Adrenal gland (tissue), 12 donors: Measurements from ENCODE around the gene CISH. TPM values are rescaled to one million over a fixed set of nuclear protein-coding genes. Genes with fewer than 3 reads are reported as not detected.

ENCODE experiments used
- DNase-seq, 7 donors: peaks; one replicate each; pipeline ENCODE4 v3.0.0-alpha.2; 2019 to 2020
- H3K27ac ChIP-seq, 5 donors: fragments of 200-600 bp; sonication (generic) in 4 of 5; 1 replicate in 3 of 5; 2 replicates in 2 of 5; pipeline versions ENCODE4 v1.5.1 to v1.8.0; 2016 to 2020; ENCODE audit warnings: mild to moderate bottlenecking in 1 of 5
- H3K27me3 ChIP-seq: fragments of 200-600 bp; 2 replicates; pipeline ENCODE4 v1.8.0; 2021
- H3K36me3 ChIP-seq, 2 donors: fragments of 200-600 bp; replicated peaks in 1 of 2; 1 replicate in 1 of 2; 2 replicates in 1 of 2; pipeline versions ENCODE4 v1.5.1 to v1.8.0; 2018 to 2022
- H3K4me1 ChIP-seq, 2 donors: fragments of 200-600 bp; replicated peaks in 1 of 2; 1 replicate in 1 of 2; 2 replicates in 1 of 2; pipeline versions ENCODE4 v1.5.1 to v1.8.0; 2018 to 2021
- H3K4me3 ChIP-seq, 4 donors: fragments of 200-600 bp; sonication (generic) in 3 of 4; one replicate each; pipeline ENCODE4 v1.5.1; 2016 to 2018
- H3K9me3 ChIP-seq, 3 donors: fragments of 200-600 bp; sonication (generic) in 1 of 3; replicated peaks in 1 of 3; 1 replicate in 2 of 3; 2 replicates in 1 of 3; pipeline versions ENCODE4 v1.5.1 to v1.8.0; 2016 to 2021
- POLR2A ChIP-seq, 2 donors: fragments of 450-650 bp; IDR thresholded peaks; one replicate each; pipeline ENCODE4 v1.6.1; 2017; ENCODE audit warnings: antibody characterized with exemption in 2 of 2, mild to moderate bottlenecking in 2 of 2, moderate library complexity in 1 of 2
- WGBS, 4 donors: extraction: QIAGEN DNeasy Blood & Tissue Kit in 2 of 4; methylation state at CpG; one replicate each; pipeline versions ENCODE4 v1.1.5 to v1.1.7; 2013 to 2017; 5-methylcytosine and 5-hydroxymethylcytosine counted together
- intact Hi-C, 2 donors: fragments of 100-400 bp; cut with DNase I; formaldehyde crosslinking; loops; one replicate each; pipeline versions ENCODE4 v1.14.1 to v1.15.0; 2022 to 2023
- polyA plus RNA-seq, 3 donors: library from polyadenylated mRNA; stranded (reverse); fragments of 200-250 nt in 2 of 3; fragments of 350-450 nt in 1 of 3; fragmentation: Illumina TruSeq in 1 of 3; extraction: RNeasy Lipid Tissue Mini Kit (QIAGEN cat#74804) in 1 of 3; gene quantifications; one replicate each; pipeline ENCODE4 v1.2.3, GENCODE V29; 2013 to 2014
- total RNA-seq, 9 donors: library from RNA; depleted of rRNA in 4 of 9; stranded (reverse); fragments of >200 nt in 4 of 9; fragments of 120-200 nt in 1 of 9; fragmentation: NEBNext Ultra II Directional in 1 of 9; extraction: Animal tissue kit (Norgen Biotek cat#: 25700) in 1 of 9; gene quantifications; one replicate each; pipeline versions ENCODE4 v1.1.0 to v1.2.4, GENCODE V29; 2013 to 2023
- TF ChIP-seq, protein P1 (sequence below), 6 experiments: fragments of 450-650 bp in 4 of 6; fragments of 200-600 bp in 2 of 6; sonication (generic) in 1 of 6; IDR thresholded peaks; 1 replicate in 5 of 6; 2 replicates in 1 of 6; pipeline versions ENCODE4 v1.5.1 to v1.8.0; 2016 to 2021; ENCODE audit warnings: antibody characterized with exemption in 6 of 6, mild to moderate bottlenecking in 2 of 6, moderate library complexity in 1 of 6
- donor health status: healthy with polysubstance abuse.
- donor health status: Bipolar disorder and iron deficiency.
- donor health status: DM: yes; HTN: yes; CAD: no.
- donor health status: DM: no; HTN: no; CAD: no.
- donor health status: DM: no; HTN: no; CAD: no.
- donor health status: DM: yes; HTN: yes; CAD: no.

CISH gene
- total and polyA plus RNA-seq, 12 donors = 1.8 to 12.6 (median 5.1) TPM

DNA sequence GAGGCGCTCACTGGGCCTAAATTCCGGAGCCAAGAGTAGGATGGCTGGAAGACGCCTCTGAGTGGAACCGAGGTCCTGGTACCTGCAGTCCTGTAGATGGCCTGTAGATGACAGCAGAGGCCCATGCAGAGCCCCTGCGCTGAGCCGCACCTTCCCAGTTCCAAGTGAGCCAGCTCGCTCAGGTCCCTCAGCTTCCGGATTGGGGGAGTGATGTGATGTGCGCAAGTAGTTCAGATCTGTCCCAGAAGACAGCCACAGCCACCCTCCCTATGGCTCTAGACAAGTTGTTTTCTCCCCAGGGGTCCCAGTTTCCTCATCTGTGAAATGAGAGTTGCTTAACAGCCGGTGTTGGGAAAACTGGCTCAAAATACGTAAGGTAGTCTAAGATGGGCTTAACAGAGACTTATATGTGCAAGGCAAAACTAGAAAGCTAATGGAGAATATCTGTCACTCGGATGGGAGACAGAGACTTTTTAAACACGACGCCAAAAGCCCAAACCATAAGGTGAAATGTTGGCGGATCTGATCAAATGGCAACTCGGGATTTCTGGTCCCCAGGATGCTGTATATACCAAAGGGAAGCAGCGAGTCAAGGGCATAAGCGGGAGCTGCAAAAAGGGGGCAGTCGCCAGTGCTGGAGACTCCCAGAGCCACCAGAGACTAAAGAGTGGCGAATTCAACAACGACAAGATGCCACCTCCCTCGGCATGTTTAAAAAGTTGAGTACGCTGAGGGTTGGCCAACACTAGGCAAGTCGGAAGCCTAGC lies 4.6 kb upstream of the CISH start:
- 0 to 2% (median 1%) methylated on average over 18 to 24 of the region's 24 CpGs for WGBS, 4 donors
- peaks cover 21 to 49% of the 10 kb centered on the region in 2 donors for H3K4me1 ChIP-seq
- peak; percentile 84 to 95 (median 90) for DNase-seq
- H3K9me3 ChIP-seq = no peaks in the 10 kb centered on the region
- no peak for TF ChIP-seq POLR2A (IDR thresholded peaks at IDR 0.05)
- TF ChIP-seq, protein P1, sequence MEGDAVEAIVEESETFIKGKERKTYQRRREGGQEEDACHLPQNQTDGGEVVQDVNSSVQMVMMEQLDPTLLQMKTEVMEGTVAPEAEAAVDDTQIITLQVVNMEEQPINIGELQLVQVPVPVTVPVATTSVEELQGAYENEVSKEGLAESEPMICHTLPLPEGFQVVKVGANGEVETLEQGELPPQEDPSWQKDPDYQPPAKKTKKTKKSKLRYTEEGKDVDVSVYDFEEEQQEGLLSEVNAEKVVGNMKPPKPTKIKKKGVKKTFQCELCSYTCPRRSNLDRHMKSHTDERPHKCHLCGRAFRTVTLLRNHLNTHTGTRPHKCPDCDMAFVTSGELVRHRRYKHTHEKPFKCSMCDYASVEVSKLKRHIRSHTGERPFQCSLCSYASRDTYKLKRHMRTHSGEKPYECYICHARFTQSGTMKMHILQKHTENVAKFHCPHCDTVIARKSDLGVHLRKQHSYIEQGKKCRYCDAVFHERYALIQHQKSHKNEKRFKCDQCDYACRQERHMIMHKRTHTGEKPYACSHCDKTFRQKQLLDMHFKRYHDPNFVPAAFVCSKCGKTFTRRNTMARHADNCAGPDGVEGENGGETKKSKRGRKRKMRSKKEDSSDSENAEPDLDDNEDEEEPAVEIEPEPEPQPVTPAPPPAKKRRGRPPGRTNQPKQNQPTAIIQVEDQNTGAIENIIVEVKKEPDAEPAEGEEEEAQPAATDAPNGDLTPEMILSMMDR (IDR thresholded peaks at IDR 0.05) = peak; percentile 98 to 100 (median 99)
- H3K4me3 ChIP-seq = peak overlapping the region in 2 of 4 donors; percentile 65 to 92
- H3K27me3 ChIP-seq = no peaks in the 10 kb centered on the region
- peak overlapping the region in 4 of 5 donors; percentile 38 to 97 (median 84) for H3K27ac ChIP-seq
- H3K36me3 ChIP-seq = no peaks in the 10 kb centered on the region
- intact Hi-C loops = loop anchor here (5.0 to 10.0 kb wide), 2 partner anchors 756 to 759 kb away; no protein-coding TSS in a partner anchor

DNA sequence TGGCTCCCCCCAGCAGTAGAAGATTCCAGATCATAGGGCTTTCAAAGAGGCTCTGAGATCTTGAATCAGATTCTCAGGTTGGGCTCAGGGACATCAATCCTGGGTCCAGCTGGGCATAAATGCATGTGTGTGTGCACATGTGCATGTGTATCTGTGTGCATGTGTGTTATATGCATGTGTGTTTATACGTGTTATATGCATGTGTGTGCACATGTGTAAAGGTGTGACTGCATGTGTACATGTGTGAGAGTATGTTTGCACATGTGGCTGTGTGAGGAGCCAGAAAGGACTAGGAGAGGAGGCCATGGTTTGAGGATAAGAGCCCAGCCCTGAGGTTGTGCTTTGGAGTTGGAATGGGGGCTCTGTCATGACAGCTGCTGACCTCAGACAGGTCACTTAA lies 3.6 kb upstream of the CISH start:
- peaks cover 25 to 51% of the 10 kb centered on the region in 2 donors for H3K4me1 ChIP-seq
- intact Hi-C loops = loop anchor here (2.0 to 10.0 kb wide), 3 partner anchors 44 to 760 kb away; no protein-coding TSS in a partner anchor
- WGBS, 4 donors = 35 to 75% (median 46%) methylated on average over 1 of the region's 1 CpG
- no peaks in the 10 kb centered on the region for H3K9me3 ChIP-seq
- no peaks in the 10 kb centered on the region for H3K36me3 ChIP-seq
- no peak for DNase-seq
- no peaks in the 10 kb centered on the region for H3K27me3 ChIP-seq
- no peak overlapping the region for H3K4me3 ChIP-seq
- H3K27ac ChIP-seq = no peak overlapping the region
- no peak for TF ChIP-seq POLR2A (IDR thresholded peaks at IDR 0.05)
- TF ChIP-seq, protein P1 (IDR thresholded peaks at IDR 0.05) = no peak

- Histone ChIP-seq H3K27me3 (no peaks in the 10 kb centered on the region), H3K4me1 (peaks cover 13 to 44% of the 10 kb centered on the region in 2 donors), H3K27ac (peak overlapping the region in 1 of 5 donors; percentile 78), H3K4me3 (no peak overlapping the region), H3K36me3 (no peaks in the 10 kb centered on the region), H3K9me3 (no peaks in the 10 kb centered on the region)
- 62 to 89% (median 66%) methylated on average over 5 to 6 of the region's 6 CpGs for WGBS, 4 donors
- DNase-seq = no peak
- TF ChIP-seq, protein P1 (IDR thresholded peaks at IDR 0.05) = no peak
- TF ChIP-seq POLR2A (IDR thresholded peaks at IDR 0.05) = no peak
- intact Hi-C loops = loop anchor here (2.0 to 10.0 kb wide), 3 partner anchors 40 to 762 kb away; no protein-coding TSS in a partner anchor
Measured at GRCh38 chr3:50612970-50613846, 1.6 kb upstream of the CISH start.
